Endothelial cell of umbilical vein (primary cell): ENCODE measurements around the gene HSPA8. TPM values are rescaled to one million over a fixed set of nuclear protein-coding genes. Genes with fewer than 3 reads are reported as not detected.

Source experiments
- BruUV-seq: library from RNA; stranded (reverse); fragments of 400-500 nt; replicated peaks from 2 replicates; lab custom pipeline; 2021; lab: Mats Ljungman, UMichigan
- CTCF ChIA-PET: fragments of 300-600, 350-600 bp; sonication (Branson Sonifier 250); formaldehyde crosslinking; loops from one replicate; lab custom pipeline; 2021; ENCODE audit warnings: antibody characterized with exemption, inconsistent platforms; lab: Charles Lee
- POLR2A ChIA-PET: fragments of 300-600, 350-600 bp; sonication (Branson Sonifier 250); formaldehyde crosslinking; loops from one replicate; lab custom pipeline; 2021; ENCODE audit warnings: antibody characterized with exemption, inconsistent platforms; lab: Charles Lee
- DNase-seq: peaks from one replicate; pipeline ENCODE4 v3.0.0-alpha.2; 2011; ENCODE audit warnings: low read depth, low spot score
- FAIRE-seq: peaks from 2 replicates; lab custom pipeline; 2011; peaks lifted over from hg19 to GRCh38; lab: Jason Lieb, UNC
- H2AFZ ChIP-seq: 2 replicates; pipeline ENCODE4 v1.6.0; 2012; ENCODE audit warnings: low read depth, low read length, control low read depth, inconsistent platforms
- H3K27ac ChIP-seq: 2 replicates; pipeline ENCODE4 v1.5.1; 2011; ENCODE audit warnings: low read depth, mild to moderate bottlenecking, control low read depth, low read length, moderate library complexity; ENCODE audit not compliant: insufficient read depth
- H3K27me3 ChIP-seq, 2 experiments: 2 replicates each; pipeline versions ENCODE4 v1.6.0 to v1.6.1; 2011; ENCODE audit warnings: low read length in 2 of 2, mixed read lengths in 1 of 2; ENCODE audit not compliant: control insufficient read depth in 2 of 2, insufficient read depth in 2 of 2
- H3K36me3 ChIP-seq, 2 experiments: 2 replicates in 1 of 2; 3 replicates in 1 of 2; pipeline ENCODE4 v1.5.1; 2011; ENCODE audit warnings: low read length in 2 of 2, mild to moderate bottlenecking in 1 of 2, moderate library complexity in 1 of 2; ENCODE audit not compliant: control insufficient read depth in 2 of 2, insufficient read depth in 2 of 2; ENCODE audit errors: extremely low read depth in 1 of 2
- H3K4me1 ChIP-seq: 3 replicates; pipeline ENCODE4 v1.5.1; 2011; ENCODE audit warnings: mild to moderate bottlenecking, low read length; ENCODE audit not compliant: control insufficient read depth, insufficient read depth; ENCODE audit errors: extremely low read depth
- H3K4me2 ChIP-seq: 2 replicates; pipeline ENCODE4 v1.6.1; 2011; ENCODE audit warnings: low read length, control low read depth, mixed read lengths; ENCODE audit not compliant: insufficient read depth
- H3K4me3 ChIP-seq, 3 experiments: fragments of 200-600 bp in 1 of 3; sonication (generic), shearing (Covaris generic) in 1 of 3; replicated peaks in 1 of 3; 2 replicates each; pipeline ENCODE4 v1.5.1; 2011 to 2016; ENCODE audit warnings: control low read depth in 3 of 3, low read length in 3 of 3, mild to moderate bottlenecking in 2 of 3, inconsistent platforms in 1 of 3, low read depth in 1 of 3, moderate library complexity in 1 of 3; ENCODE audit not compliant: insufficient read depth in 1 of 3
- H3K79me2 ChIP-seq: 2 replicates; pipeline ENCODE4 v1.6.0; 2012; ENCODE audit warnings: low read length, inconsistent platforms; ENCODE audit not compliant: control insufficient read depth, insufficient read depth
- H3K9ac ChIP-seq: replicated peaks from 2 replicates; pipeline ENCODE3; 2011; ENCODE audit warnings: low read length, control low read depth; ENCODE audit not compliant: insufficient read depth; ENCODE audit errors: extremely low read depth
- H3K9me1 ChIP-seq: replicated peaks from 3 replicates; pipeline ENCODE4 v1.6.0; 2011; ENCODE audit warnings: mild to moderate bottlenecking, low read length; ENCODE audit not compliant: control insufficient read depth, insufficient read depth; ENCODE audit errors: extremely low read depth
- H3K9me3 ChIP-seq: replicated peaks from 2 replicates; pipeline ENCODE4 v1.5.1; 2012; ENCODE audit warnings: low read length, inconsistent platforms; ENCODE audit not compliant: control insufficient read depth, insufficient read depth
- H4K20me1 ChIP-seq: replicated peaks from 2 replicates; pipeline ENCODE3; 2011; ENCODE audit warnings: mild to moderate bottlenecking, low read length; ENCODE audit not compliant: control insufficient read depth, insufficient read depth; ENCODE audit errors: extremely low read depth
- EZH2 ChIP-seq: IDR thresholded peaks from 2 replicates; pipeline ENCODE4 v1.6.1; 2012; ENCODE audit warnings: borderline replicate concordance, low read depth, mild to moderate bottlenecking, moderate library complexity, low read length, inconsistent platforms; ENCODE audit not compliant: severe bottlenecking
- FOS ChIP-seq: IDR thresholded peaks from 2 replicates; pipeline ENCODE4 v1.6.1; 2011; ENCODE audit warnings: mild to moderate bottlenecking, low read length, moderate library complexity, borderline replicate concordance; ENCODE audit not compliant: insufficient read depth
- GATA2 ChIP-seq: IDR thresholded peaks from 2 replicates; pipeline ENCODE4 v1.7.0; 2011; ENCODE audit warnings: low read depth, mild to moderate bottlenecking, moderate library complexity, mixed read lengths, low read length; ENCODE audit not compliant: insufficient read length, insufficient read depth
- JUN ChIP-seq: IDR thresholded peaks from 2 replicates; pipeline ENCODE4 v1.6.1; 2011; ENCODE audit warnings: borderline replicate concordance, low read depth; ENCODE audit not compliant: insufficient read length, insufficient read depth
- MYC ChIP-seq: IDR thresholded peaks from one replicate; pipeline ENCODE4 v1.6.1; 2011; ENCODE audit warnings: mild to moderate bottlenecking, low read depth, low read length
- POLR2A ChIP-seq: IDR thresholded peaks from 2 replicates; pipeline ENCODE4 v1.6.1; 2012; ENCODE audit warnings: low read depth, mild to moderate bottlenecking, control low read depth, low read length
- POLR2AphosphoS5 ChIP-seq: IDR thresholded peaks from 2 replicates; pipeline ENCODE4 v1.6.1; 2012; ENCODE audit warnings: low read depth, mild to moderate bottlenecking, control low read depth, low read length, moderate library complexity; ENCODE audit not compliant: insufficient read depth
- dilution Hi-C: fragments of 300-500 bp; cut with MboI; formaldehyde crosslinking; loops from one replicate; pipeline ENCODE4 v1.15.0; 2019; ENCODE audit warnings: low sequenced_read_pairs; ENCODE audit not compliant: extremely low pct_ligation_motif_present
- intact Hi-C: fragments of 100-400 bp; cut with micrococcal nuclease; formaldehyde crosslinking; loops from one replicate; pipeline ENCODE4 v1.10.0; 2022
- polyA plus RNA-seq, 4 experiments: library from polyadenylated mRNA; depleted of rRNA in 3 of 4; stranded (reverse) in 3 of 4; unstranded in 1 of 4; fragments of >200 nt; gene quantifications; 2 replicates each; pipeline versions ENCODE4 v1.2.1 to v1.2.3, GENCODE V29; 2011 to 2012; ENCODE audit warnings: missing spikeins in 1 of 4
- total RNA-seq: library from RNA; stranded (reverse); gene quantifications from 2 replicates; pipeline ENCODE4 v1.2.3, GENCODE V29; 2021
- TF ChIP-seq, protein P1 (sequence below), 2 donors: IDR thresholded peaks; 1 replicate in 1 of 2; 2 replicates in 1 of 2; pipeline ENCODE4 v1.5.1; 2011; ENCODE audit warnings: low read length in 2 of 2, mild to moderate bottlenecking in 2 of 2, moderate library complexity in 2 of 2, control low read depth in 1 of 2, inconsistent platforms in 1 of 2, low read depth in 1 of 2; ENCODE audit not compliant: insufficient read depth in 1 of 2; ENCODE audit errors: extremely low read depth in 1 of 2
- TF ChIP-seq, protein P2 (sequence below): IDR thresholded peaks from 2 replicates; pipeline ENCODE4 v1.6.1; 2011; ENCODE audit not compliant: insufficient read depth, insufficient read length

Gene HSPA8
- total and polyA plus RNA-seq, 2 donors (not counting 3 experiments of a cell fraction or from before 2014, with no cell fraction given), result 1,383 to 1,728 TPM

DNA sequence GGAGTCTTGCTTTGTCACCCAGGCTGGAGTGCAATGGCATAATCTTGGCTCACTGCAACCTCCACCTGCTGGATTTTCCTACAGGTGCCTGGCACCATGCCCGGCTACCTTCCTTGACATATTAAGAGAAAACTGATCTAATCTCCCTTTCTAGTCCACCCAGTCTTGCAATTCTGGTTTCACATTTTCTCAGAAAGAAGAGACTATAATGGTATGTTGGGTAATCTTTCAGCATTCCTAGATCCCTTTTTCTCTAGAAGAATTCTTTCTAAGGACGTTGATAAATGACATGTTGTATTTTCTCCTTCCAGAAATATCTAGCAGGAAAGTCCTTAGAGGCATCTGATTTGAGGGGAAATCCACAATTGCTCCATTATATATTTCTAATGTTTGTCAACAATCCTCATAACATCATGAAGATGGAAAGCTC, 10.4 kb upstream of the HSPA8 start:
- no peak overlapping the region for H2AFZ ChIP-seq
- TF ChIP-seq POLR2A (no peak), MYC (no peak), POLR2AphosphoS5 (no peak), GATA2 (no peak), JUN (no peak), FOS (no peak), EZH2 (no peak)
- TF ChIP-seq, protein P1, sequence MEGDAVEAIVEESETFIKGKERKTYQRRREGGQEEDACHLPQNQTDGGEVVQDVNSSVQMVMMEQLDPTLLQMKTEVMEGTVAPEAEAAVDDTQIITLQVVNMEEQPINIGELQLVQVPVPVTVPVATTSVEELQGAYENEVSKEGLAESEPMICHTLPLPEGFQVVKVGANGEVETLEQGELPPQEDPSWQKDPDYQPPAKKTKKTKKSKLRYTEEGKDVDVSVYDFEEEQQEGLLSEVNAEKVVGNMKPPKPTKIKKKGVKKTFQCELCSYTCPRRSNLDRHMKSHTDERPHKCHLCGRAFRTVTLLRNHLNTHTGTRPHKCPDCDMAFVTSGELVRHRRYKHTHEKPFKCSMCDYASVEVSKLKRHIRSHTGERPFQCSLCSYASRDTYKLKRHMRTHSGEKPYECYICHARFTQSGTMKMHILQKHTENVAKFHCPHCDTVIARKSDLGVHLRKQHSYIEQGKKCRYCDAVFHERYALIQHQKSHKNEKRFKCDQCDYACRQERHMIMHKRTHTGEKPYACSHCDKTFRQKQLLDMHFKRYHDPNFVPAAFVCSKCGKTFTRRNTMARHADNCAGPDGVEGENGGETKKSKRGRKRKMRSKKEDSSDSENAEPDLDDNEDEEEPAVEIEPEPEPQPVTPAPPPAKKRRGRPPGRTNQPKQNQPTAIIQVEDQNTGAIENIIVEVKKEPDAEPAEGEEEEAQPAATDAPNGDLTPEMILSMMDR (IDR thresholded peaks at IDR 0.05; ENCODE audit: extremely low read depth in 1 of 2, insufficient read depth in 1 of 2, low read depth in 1 of 2, low read length in 2 of 2), result no peak
- TF ChIP-seq, protein P2, sequence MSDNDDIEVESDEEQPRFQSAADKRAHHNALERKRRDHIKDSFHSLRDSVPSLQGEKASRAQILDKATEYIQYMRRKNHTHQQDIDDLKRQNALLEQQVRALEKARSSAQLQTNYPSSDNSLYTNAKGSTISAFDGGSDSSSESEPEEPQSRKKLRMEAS, result no peak
- no peaks in the 10 kb centered on the region for H3K9me3 ChIP-seq
- dilution Hi-C loops, result no loop called here
- DNase-seq, result no peak
- no peaks in the 10 kb centered on the region for H3K9me1 ChIP-seq
- no peak overlapping the region for H3K27ac ChIP-seq
- H3K4me2 ChIP-seq, result no peak overlapping the region
- no peaks in the 10 kb centered on the region for H3K4me1 ChIP-seq
- no peak for FAIRE-seq
- H3K9ac ChIP-seq, result no peak overlapping the region
- no peaks in the 10 kb centered on the region for H3K27me3 ChIP-seq
- H3K4me3 ChIP-seq, result no peak overlapping the region
- H3K79me2 ChIP-seq, result no peaks in the 10 kb centered on the region
- no peaks in the 10 kb centered on the region for H3K36me3 ChIP-seq
- CTCF ChIA-PET, result no interaction called here
- POLR2A ChIA-PET, result no interaction called here
- intact Hi-C loops, result no loop called here
- no TSS peak for BruUV-seq
- no peaks in the 10 kb centered on the region for H4K20me1 ChIP-seq
